GM23248 (cell line): ENCODE results near the gene COL6A1. TPM values are rescaled to one million over a fixed set of nuclear protein-coding genes. Genes with fewer than 3 reads are reported as not detected.

ENCODE experiments used
- DNase-seq: peaks from one replicate; pipeline ENCODE4 v3.0.0-alpha.2; 2015
- H2AFZ ChIP-seq: fragments of 200-600 bp; sonication (generic); 2 replicates; pipeline ENCODE4 v1.6.1; 2016; ENCODE audit warnings: antibody characterized with exemption
- H3F3A ChIP-seq: fragments of 200-600 bp; sonication (generic); 2 replicates; pipeline ENCODE4 v1.6.1; 2016; ENCODE audit warnings: mild to moderate bottlenecking, antibody characterized with exemption, mixed run types; ENCODE audit not compliant: insufficient read depth
- H3K27ac ChIP-seq: fragments of 200-600 bp; sonication (generic); 2 replicates; pipeline ENCODE4 v1.5.1; 2016; ENCODE audit warnings: mild to moderate bottlenecking
- H3K27me3 ChIP-seq: fragments of 200-600 bp; sonication (generic); replicated peaks from 2 replicates; pipeline ENCODE4 v1.6.1; 2016; ENCODE audit warnings: mild to moderate bottlenecking; ENCODE audit not compliant: insufficient read depth
- H3K36me3 ChIP-seq: fragments of 200-600 bp; sonication (generic); 2 replicates; pipeline ENCODE4 v1.6.1; 2016; ENCODE audit warnings: low read depth, mild to moderate bottlenecking
- H3K4me1 ChIP-seq: fragments of 200-600 bp; sonication (generic); 2 replicates; pipeline ENCODE4 v1.6.1; 2016; ENCODE audit warnings: mild to moderate bottlenecking; ENCODE audit not compliant: insufficient read depth
- H3K4me2 ChIP-seq: fragments of 200-600 bp; sonication (generic); one replicate; pipeline ENCODE4 v1.6.1; 2016; ENCODE audit warnings: mild to moderate bottlenecking; ENCODE audit not compliant: unreplicated experiment
- H3K4me3 ChIP-seq: fragments of 200-600 bp; sonication (generic); 2 replicates; pipeline ENCODE4 v1.5.1; 2016; ENCODE audit warnings: mild to moderate bottlenecking
- H3K79me2 ChIP-seq: fragments of 200-600 bp; sonication (generic); 2 replicates; pipeline ENCODE4 v1.6.1; 2016; ENCODE audit warnings: mild to moderate bottlenecking; ENCODE audit not compliant: insufficient read depth
- H3K9ac ChIP-seq: fragments of 200-600 bp; sonication (generic); 2 replicates; pipeline ENCODE4 v1.6.1; 2016; ENCODE audit warnings: mild to moderate bottlenecking
- H3K9me2 ChIP-seq: fragments of 200-600 bp; sonication (generic); 2 replicates; pipeline ENCODE4 v1.6.1; 2016; ENCODE audit warnings: mixed run types, mild to moderate bottlenecking, moderate library complexity; ENCODE audit not compliant: insufficient read depth
- H3K9me3 ChIP-seq: fragments of 200-600 bp; sonication (generic); one replicate; pipeline ENCODE4 v1.6.1; 2017; ENCODE audit warnings: low read depth
- H4K20me1 ChIP-seq: fragments of 200-600 bp; sonication (generic); 2 replicates; pipeline ENCODE4 v1.6.0; 2016; ENCODE audit not compliant: insufficient read depth
- EZH2 ChIP-seq: fragments of 200-600 bp; sonication (generic); IDR thresholded peaks from 2 replicates; pipeline ENCODE4 v1.6.1; 2018; ENCODE audit warnings: antibody characterized with exemption, mild to moderate bottlenecking; ENCODE audit not compliant: insufficient read depth, poor library complexity, severe bottlenecking
- EZH2phosphoT487 ChIP-seq: fragments of 200-600 bp; sonication (generic); IDR thresholded peaks from 2 replicates; pipeline ENCODE4 v1.6.1; 2018; ENCODE audit warnings: antibody characterized with exemption, moderate library complexity, mild to moderate bottlenecking, low read depth; ENCODE audit not compliant: insufficient read depth
- WGBS, 2 experiments: methylation state at CpG; one replicate each; pipeline ENCODE4 v1.1.6; 2015 to 2017; ENCODE audit warnings: low lambda C conversion rate in 2 of 2, low coverage in 1 of 2; ENCODE audit errors: missing lambda C conversion rate in 2 of 2; 5-methylcytosine and 5-hydroxymethylcytosine counted together
- in situ Hi-C: fragments of 300-500 bp; cut with MboI; formaldehyde crosslinking; loops from 2 replicates; pipeline ENCODE4 v1.15.0; 2020
- polyA plus RNA-seq: library from polyadenylated mRNA; unstranded; fragments of >200 nt; fragmentation: Nextera tagmentation; extraction: Ambion mirVana; gene quantifications from 2 replicates; pipeline ENCODE4 v1.2.1, GENCODE V29; 2016
- total RNA-seq: library from RNA; depleted of rRNA; stranded (reverse); fragments of >200 nt; shearing (Covaris generic); gene quantifications from 2 replicates; pipeline ENCODE4 v1.2.3, GENCODE V29; 2014

COL6A1 gene
- total and polyA plus RNA-seq, 2 experiments from 2014 or later = 685 to 1,783 TPM

DNA sequence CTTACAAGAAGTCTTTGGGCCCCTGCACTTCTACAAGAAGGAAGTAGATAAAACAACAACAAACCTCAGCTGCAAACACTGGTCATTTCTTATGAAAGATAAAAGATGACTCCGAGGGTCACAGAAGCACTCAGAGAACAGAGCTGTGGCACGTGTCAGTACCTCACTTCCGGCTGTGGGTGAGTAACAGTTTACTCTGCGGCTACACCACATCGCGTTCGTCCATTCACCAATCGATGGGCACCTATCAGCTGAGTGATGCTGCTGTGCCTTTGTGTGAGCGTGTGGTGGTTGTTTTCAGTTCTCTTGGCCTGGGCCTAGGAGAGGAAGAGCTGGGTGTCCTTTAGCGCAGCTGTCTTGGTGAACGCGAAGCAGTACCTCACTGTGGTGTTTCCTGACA lies 49.9 kb downstream of the COL6A1 start:
- Histone ChIP-seq H4K20me1 (no peaks in the 10 kb centered on the region), H3K4me3 (no peak overlapping the region), H3K9ac (no peak overlapping the region), H3K27ac (no peak overlapping the region), H2AFZ (no peak overlapping the region), H3K4me1 (peaks cover 32% of the 10 kb centered on the region), H3K4me2 (no peak overlapping the region), H3K9me3 (no peaks in the 10 kb centered on the region), H3K79me2 (no peaks in the 10 kb centered on the region), H3K36me3 (no peaks in the 10 kb centered on the region), H3K9me2 (no peaks in the 10 kb centered on the region), H3F3A (peaks cover 28% of the 10 kb centered on the region), H3K27me3 (no peaks in the 10 kb centered on the region)
- no peak for TF ChIP-seq EZH2phosphoT487
- TF ChIP-seq EZH2 = no peak
- DNase-seq = no peak
- WGBS, 2 experiments = 93 to 94% methylated on average over 12 of the region's 12 CpGs
- in situ Hi-C loops = no loop called here

DNA sequence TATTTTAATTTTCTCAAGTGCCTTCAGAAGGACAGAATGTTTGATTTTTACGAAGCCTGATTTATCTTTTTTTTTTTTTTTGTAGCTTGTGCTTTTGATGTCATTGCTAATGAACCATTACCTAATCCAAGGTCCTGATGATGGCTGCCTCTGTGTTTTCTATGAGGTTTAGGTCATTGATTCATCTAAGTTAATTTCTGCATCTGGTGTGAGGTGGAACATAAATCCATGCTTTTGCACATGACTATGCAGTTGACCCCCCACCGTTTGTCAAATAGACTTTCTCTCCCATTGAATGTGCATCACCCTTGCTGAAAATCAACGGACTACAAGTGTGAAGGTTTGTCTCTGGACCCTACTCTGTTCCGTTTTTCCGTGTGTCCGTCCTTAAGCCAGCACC lies 50.5 kb downstream of the COL6A1 start:
- TF ChIP-seq EZH2 = no peak
- TF ChIP-seq EZH2phosphoT487 = no peak
- in situ Hi-C loops = no loop called here
- Histone ChIP-seq H3K4me3 (no peak overlapping the region), H3K9me3 (no peaks in the 10 kb centered on the region), H3K9me2 (no peaks in the 10 kb centered on the region), H4K20me1 (no peaks in the 10 kb centered on the region), H3K27me3 (no peaks in the 10 kb centered on the region), H3K36me3 (no peaks in the 10 kb centered on the region), H3K79me2 (no peaks in the 10 kb centered on the region), H3K9ac (no peak overlapping the region), H3K4me2 (no peak overlapping the region), H2AFZ (no peak overlapping the region), H3K27ac (no peak overlapping the region), H3K4me1 (peaks cover 32% of the 10 kb centered on the region), H3F3A (peaks cover 22% of the 10 kb centered on the region)
- 90 to 91% methylated on average over 6 of the region's 6 CpGs for WGBS, 2 experiments
- no peak for DNase-seq

DNA sequence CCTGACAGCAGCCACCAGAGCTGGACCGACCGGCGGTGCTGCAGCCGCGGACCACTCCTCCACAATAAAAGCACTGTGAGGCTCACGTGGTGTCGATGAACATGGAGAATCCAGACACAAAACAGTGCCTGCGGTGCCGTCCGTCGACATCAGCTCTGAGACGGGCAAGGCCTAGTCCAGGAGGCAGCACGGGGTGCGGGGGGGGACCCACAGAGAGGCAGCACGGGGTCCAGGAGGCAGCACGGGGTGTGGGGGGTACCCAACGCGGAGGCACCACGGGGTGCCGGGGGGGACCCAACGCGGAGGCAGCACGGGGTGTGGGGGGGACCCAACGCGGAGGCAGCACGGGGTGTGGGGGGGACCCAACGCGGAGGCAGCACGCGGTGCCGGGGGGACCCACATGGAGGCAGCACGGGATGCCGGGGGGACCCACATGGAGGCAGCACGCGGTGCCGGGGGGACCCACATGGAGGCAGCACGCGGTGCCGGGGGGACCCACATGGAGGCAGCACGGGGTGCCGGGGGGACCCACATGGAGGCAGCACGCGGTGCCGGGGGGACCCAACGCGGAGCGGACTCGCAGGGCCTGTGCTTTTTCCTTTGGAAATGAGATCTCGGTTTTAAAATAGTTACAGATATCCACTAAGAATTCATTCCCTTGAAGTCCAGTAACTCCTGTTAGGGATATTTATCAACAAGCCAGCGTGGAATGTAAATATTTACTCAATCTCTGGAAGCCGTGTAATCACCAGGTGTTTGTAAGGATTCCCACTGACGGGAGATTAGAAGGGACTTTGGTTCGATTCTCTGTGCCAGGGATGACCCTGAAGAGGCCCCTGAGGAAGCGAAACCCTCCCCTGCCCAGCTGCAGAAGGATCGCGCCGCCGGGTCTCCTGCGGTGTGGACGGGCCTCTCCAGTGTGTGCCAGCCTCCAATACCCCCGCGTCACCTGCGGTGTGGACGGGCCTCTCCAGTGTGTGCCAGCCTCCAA lies 52.1 kb downstream of the COL6A1 start:
- H2AFZ ChIP-seq = no peak overlapping the region
- WGBS, 2 experiments = 94 to 97% methylated on average over 29 to 52 of the region's 64 CpGs
- H3K4me2 ChIP-seq = no peak overlapping the region
- peaks cover 21% of the 10 kb centered on the region for H3K4me1 ChIP-seq
- no peaks in the 10 kb centered on the region for H3K79me2 ChIP-seq
- H3K36me3 ChIP-seq = no peaks in the 10 kb centered on the region
- H3K9me3 ChIP-seq = no peaks in the 10 kb centered on the region
- peaks cover 17% of the 10 kb centered on the region for H3F3A ChIP-seq
- no peaks in the 10 kb centered on the region for H4K20me1 ChIP-seq
- H3K27me3 ChIP-seq = no peaks in the 10 kb centered on the region
- no peak overlapping the region for H3K27ac ChIP-seq
- H3K9ac ChIP-seq = no peak overlapping the region
- no peaks in the 10 kb centered on the region for H3K9me2 ChIP-seq
- no peak overlapping the region for H3K4me3 ChIP-seq
- DNase-seq = no peak
- in situ Hi-C loops = no loop called here
- TF ChIP-seq EZH2phosphoT487 (no peak), EZH2 (no peak)

DNA sequence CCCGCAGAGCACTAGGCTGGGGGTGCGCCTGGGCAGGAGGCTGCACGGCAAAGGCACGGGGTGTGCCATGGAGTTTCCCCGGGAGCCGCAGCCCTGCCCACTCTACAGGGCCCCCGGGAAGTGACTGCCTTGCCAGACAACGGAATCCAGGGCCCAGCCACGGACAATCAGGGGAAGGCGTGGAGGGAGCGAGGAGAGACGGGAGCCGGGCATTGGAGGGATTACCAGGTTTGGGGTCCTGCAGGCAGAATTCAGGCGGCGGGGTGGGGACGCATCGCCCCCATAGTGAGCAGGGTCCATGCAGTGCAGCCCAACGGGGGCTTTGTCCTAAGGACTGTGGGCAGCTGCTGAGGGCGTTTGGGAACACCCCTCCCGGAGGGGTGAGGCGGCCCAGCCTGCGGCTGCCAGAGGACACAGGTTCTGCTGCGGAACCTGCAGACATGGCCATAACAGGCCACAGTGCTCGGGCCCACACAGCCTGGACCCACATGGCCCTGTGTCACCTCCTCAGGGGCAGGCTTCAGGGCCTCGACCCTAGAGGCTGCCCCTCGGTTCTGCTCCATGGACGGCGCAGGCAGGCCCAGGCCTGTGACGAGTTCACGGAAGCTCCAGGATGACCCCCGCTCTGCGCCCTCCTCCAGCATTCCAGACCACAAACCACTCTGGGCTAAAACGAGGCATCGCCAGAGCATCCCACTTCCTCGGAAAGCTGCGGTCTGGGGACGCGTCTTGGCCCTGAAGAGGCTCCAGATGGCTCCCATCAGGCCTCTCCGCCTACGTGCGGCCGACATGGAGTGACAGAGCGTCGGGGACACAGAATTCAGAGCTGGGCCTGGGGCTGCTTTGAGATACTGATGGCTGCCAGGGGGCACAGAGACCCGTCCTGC lies 54.5 kb downstream of the COL6A1 start:
- Histone ChIP-seq H3K27ac (peak overlapping the region; percentile 50), H3K27me3 (no peaks in the 10 kb centered on the region), H3K4me3 (no peak overlapping the region), H3F3A (peaks cover 9% of the 10 kb centered on the region; the same call in 1 of the 2 replicates), H3K9ac (peak overlapping the region; percentile 64), H4K20me1 (no peaks in the 10 kb centered on the region), H3K9me3 (no peaks in the 10 kb centered on the region), H3K9me2 (no peaks in the 10 kb centered on the region), H3K79me2 (no peaks in the 10 kb centered on the region), H3K36me3 (no peaks in the 10 kb centered on the region), H2AFZ (peak overlapping the region; percentile 64), H3K4me2 (no peak overlapping the region), H3K4me1 (peaks cover 25% of the 10 kb centered on the region)
- WGBS, 2 experiments = 49 to 57% methylated on average over 41 to 42 of the region's 45 CpGs
- no peak for TF ChIP-seq EZH2phosphoT487
- no peak for TF ChIP-seq EZH2
- in situ Hi-C loops = no loop called here
- peak; percentile 89 for DNase-seq
